Stimulated activated CD4-positive, alpha-beta T cell treated with anti-CD3 and anti-CD28 coated beads, TNF-alpha, amount 100 ng/mL, for 24 hours (primary cell): Measurements from ENCODE around the gene USP43.

Experiments used
- DNase-seq, 3 experiments: peaks; one replicate each; pipeline ENCODE4 v3.0.0-alpha.2; 2020; ENCODE audit warnings: low read depth in 3 of 3

USP43 gene

GRCh38 chr17:9703781-9704082 lies 58.4 kb downstream of the USP43 start:
- DNase-seq = no peak

- no peak for DNase-seq
Measured at GRCh38 chr17:9705745-9706144, 60.4 kb downstream of the USP43 start.

GRCh38 chr17:9707948-9708347 lies 62.6 kb downstream of the USP43 start:
- no peak for DNase-seq

- DNase-seq = no peak
Measured at GRCh38 chr17:9714801-9715200, 69.5 kb downstream of the USP43 start.

GRCh38 chr17:9715503-9716016 lies 70.2 kb downstream of the USP43 start:
- DNase-seq = no peak

- no peak for DNase-seq
Measured at GRCh38 chr17:9725575-9725974, 80.3 kb downstream of the USP43 start.

GRCh38 chr17:9726291-9726690 lies 81.0 kb downstream of the USP43 start:
- no peak for DNase-seq

- no peak for DNase-seq
Measured at GRCh38 chr17:9728005-9728404, 82.7 kb downstream of the USP43 start.

- DNase-seq = no peak
Measured at GRCh38 chr17:9728564-9728963, 83.2 kb downstream of the USP43 start.

- DNase-seq = no peak
Measured at GRCh38 chr17:9729034-9729650, 83.8 kb downstream of the USP43 start.

- DNase-seq = no peak
Measured at GRCh38 chr17:9729735-9730420, 84.6 kb downstream of the USP43 start.

- DNase-seq = no peak
Measured at GRCh38 chr17:9750524-9750923, 105.2 kb downstream of the USP43 start.

GRCh38 chr17:9755083-9755482 lies 109.8 kb downstream of the USP43 start:
- no peak for DNase-seq

- DNase-seq = no peak
Measured at GRCh38 chr17:9760266-9760665, 114.9 kb downstream of the USP43 start.

GRCh38 chr17:9763643-9764042 lies 118.3 kb downstream of the USP43 start:
- DNase-seq = no peak

GRCh38 chr17:9765322-9765721 lies 120.0 kb downstream of the USP43 start:
- no peak for DNase-seq

- DNase-seq = no peak
Measured at GRCh38 chr17:9766970-9767369, 121.7 kb downstream of the USP43 start.

GRCh38 chr17:9767432-9767991 lies 122.2 kb downstream of the USP43 start:
- DNase-seq = no peak

GRCh38 chr17:9768381-9768934 lies 123.1 kb downstream of the USP43 start:
- no peak for DNase-seq

- no peak for DNase-seq
Measured at GRCh38 chr17:9769036-9769695, 123.8 kb downstream of the USP43 start.

- DNase-seq = no peak
Measured at GRCh38 chr17:9771465-9771864, 126.1 kb downstream of the USP43 start.

GRCh38 chr17:9772658-9773057 lies 127.3 kb downstream of the USP43 start:
- DNase-seq = no peak

- no peak for DNase-seq
Measured at GRCh38 chr17:9776911-9777310, 131.6 kb downstream of the USP43 start.
